Measurements from ENCODE around the gene RETN.

Gene RETN

GRCh38 chr19:7622933-7623685, 45.7 kb upstream of the RETN start:
- no peak overlapping the region for H3K4me2 ChIP-seq (ENCODE audit: low read depth, low read length, poor library complexity, severe bottlenecking)
- H2AFZ ChIP-seq (ENCODE audit: low read length), result no peak overlapping the region
- H3K79me2 ChIP-seq (ENCODE audit: insufficient read depth, low read length), result peaks cover 23% of the 10 kb centered on the region
- TF ChIP-seq, protein P1, sequence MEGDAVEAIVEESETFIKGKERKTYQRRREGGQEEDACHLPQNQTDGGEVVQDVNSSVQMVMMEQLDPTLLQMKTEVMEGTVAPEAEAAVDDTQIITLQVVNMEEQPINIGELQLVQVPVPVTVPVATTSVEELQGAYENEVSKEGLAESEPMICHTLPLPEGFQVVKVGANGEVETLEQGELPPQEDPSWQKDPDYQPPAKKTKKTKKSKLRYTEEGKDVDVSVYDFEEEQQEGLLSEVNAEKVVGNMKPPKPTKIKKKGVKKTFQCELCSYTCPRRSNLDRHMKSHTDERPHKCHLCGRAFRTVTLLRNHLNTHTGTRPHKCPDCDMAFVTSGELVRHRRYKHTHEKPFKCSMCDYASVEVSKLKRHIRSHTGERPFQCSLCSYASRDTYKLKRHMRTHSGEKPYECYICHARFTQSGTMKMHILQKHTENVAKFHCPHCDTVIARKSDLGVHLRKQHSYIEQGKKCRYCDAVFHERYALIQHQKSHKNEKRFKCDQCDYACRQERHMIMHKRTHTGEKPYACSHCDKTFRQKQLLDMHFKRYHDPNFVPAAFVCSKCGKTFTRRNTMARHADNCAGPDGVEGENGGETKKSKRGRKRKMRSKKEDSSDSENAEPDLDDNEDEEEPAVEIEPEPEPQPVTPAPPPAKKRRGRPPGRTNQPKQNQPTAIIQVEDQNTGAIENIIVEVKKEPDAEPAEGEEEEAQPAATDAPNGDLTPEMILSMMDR (conservative IDR thresholded peaks at IDR 0.05; ENCODE audit: low read length), result no peak
- no peak for TF ChIP-seq EZH2phosphoT487 (IDR thresholded peaks at IDR 0.05; ENCODE audit: borderline replicate concordance)
- no peaks in the 10 kb centered on the region for H3K27me3 ChIP-seq (ENCODE audit: insufficient read depth, low read length, poor library complexity, severe bottlenecking)
- H3K9me3 ChIP-seq (ENCODE audit: insufficient read depth, low read depth, low read length), result no peaks in the 10 kb centered on the region
- no peaks in the 10 kb centered on the region for H3K4me1 ChIP-seq (ENCODE audit: insufficient read depth, low read length, poor library complexity, severe bottlenecking)
- H3K9me2 ChIP-seq (replicated peaks; ENCODE audit: low read depth, low read length), result no peaks in the 10 kb centered on the region
- H3K36me3 ChIP-seq (ENCODE audit: insufficient read depth, low read length), result peaks cover 40% of the 10 kb centered on the region; the same call in 1 of the 2 replicates
- H3F3A ChIP-seq (ENCODE audit: low read depth), result no peaks in the 10 kb centered on the region
- H3K9ac ChIP-seq (ENCODE audit: low read depth, low read length, poor library complexity, severe bottlenecking), result no peak overlapping the region
- H4K20me1 ChIP-seq (ENCODE audit: insufficient read depth, low read length, poor library complexity, severe bottlenecking), result peaks cover 9% of the 10 kb centered on the region
- H3K4me3 ChIP-seq (ENCODE audit: low read length, poor library complexity, severe bottlenecking), result no peak overlapping the region

DNA sequence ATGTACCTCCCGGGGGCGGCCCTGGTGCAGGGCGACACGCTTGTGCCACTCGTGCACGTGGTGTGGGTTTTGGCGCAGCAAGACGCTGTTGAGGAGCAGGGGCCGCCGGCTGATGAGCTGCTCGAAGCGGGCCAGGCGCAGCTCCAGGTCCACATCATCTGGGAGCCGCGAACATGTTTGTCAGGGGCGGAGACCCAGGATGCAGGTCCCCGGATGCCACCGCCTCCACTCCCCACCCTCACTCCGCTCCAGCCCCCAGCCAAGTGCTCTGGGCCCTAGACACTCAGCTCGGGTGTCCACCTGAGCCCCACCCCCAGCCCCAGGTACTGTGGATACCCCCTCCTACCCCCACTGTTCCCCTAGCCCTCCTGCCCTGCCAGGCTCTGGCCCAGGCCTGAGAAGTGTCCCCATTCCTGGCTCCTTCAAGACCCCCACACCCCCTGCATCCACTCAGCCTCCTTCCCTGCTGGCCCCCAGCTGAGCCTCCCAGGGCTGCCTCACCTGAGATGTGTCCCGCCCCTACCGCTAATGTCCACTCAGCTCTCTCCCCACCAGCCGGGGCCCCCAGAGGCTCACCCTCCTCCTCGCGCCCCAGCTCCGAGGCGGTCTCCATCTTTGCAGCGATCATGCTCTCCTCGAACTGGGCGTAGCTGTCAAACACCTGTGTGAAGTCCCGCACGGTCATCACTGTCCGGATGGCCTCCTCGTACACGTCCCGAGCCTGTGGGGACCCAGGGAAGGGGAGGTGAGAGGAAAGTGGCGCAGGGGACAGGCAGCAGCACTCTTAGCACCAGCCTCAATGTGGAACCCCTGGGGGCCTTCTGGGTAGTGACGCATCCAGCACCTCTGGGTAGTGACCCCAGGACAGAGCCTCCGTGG, 44.9 kb upstream of the RETN start:
- no peaks in the 10 kb centered on the region for H3K27me3 ChIP-seq (ENCODE audit: insufficient read depth, low read length, poor library complexity, severe bottlenecking)
- H3K4me2 ChIP-seq (ENCODE audit: low read depth, low read length, poor library complexity, severe bottlenecking), result no peak overlapping the region
- no peaks in the 10 kb centered on the region for H3K4me1 ChIP-seq (ENCODE audit: insufficient read depth, low read length, poor library complexity, severe bottlenecking)
- H3K36me3 ChIP-seq (ENCODE audit: insufficient read depth, low read length), result peaks cover 40% of the 10 kb centered on the region; the same call in 1 of the 2 replicates
- H3K79me2 ChIP-seq (ENCODE audit: insufficient read depth, low read length), result peaks cover 31% of the 10 kb centered on the region
- TF ChIP-seq, protein P1 (conservative IDR thresholded peaks at IDR 0.05; ENCODE audit: low read length), result no peak
- TF ChIP-seq EZH2phosphoT487 (IDR thresholded peaks at IDR 0.05; ENCODE audit: borderline replicate concordance), result no peak
- no peaks in the 10 kb centered on the region for H3K9me3 ChIP-seq (ENCODE audit: insufficient read depth, low read depth, low read length)
- H3K4me3 ChIP-seq (ENCODE audit: low read length, poor library complexity, severe bottlenecking), result no peak overlapping the region
- no peaks in the 10 kb centered on the region for H3F3A ChIP-seq (ENCODE audit: low read depth)
- H4K20me1 ChIP-seq (ENCODE audit: insufficient read depth, low read length, poor library complexity, severe bottlenecking), result peaks cover 17% of the 10 kb centered on the region
- no peaks in the 10 kb centered on the region for H3K9me2 ChIP-seq (replicated peaks; ENCODE audit: low read depth, low read length)
- no peak overlapping the region for H2AFZ ChIP-seq (ENCODE audit: low read length)
- H3K9ac ChIP-seq (ENCODE audit: low read depth, low read length, poor library complexity, severe bottlenecking), result no peak overlapping the region

- no peak for TF ChIP-seq EZH2phosphoT487 (IDR thresholded peaks at IDR 0.05; ENCODE audit: borderline replicate concordance)
- TF ChIP-seq, protein P1 (conservative IDR thresholded peaks at IDR 0.05; ENCODE audit: low read length), result no peak
- peaks cover 37% of the 10 kb centered on the region for H3K79me2 ChIP-seq (ENCODE audit: insufficient read depth, low read length)
- peaks cover 38% of the 10 kb centered on the region; the same call in 1 of the 2 replicates for H3K36me3 ChIP-seq (ENCODE audit: insufficient read depth, low read length)
- H3K4me3 ChIP-seq (ENCODE audit: low read length, poor library complexity, severe bottlenecking), result no peak overlapping the region
- no peaks in the 10 kb centered on the region for H3F3A ChIP-seq (ENCODE audit: low read depth)
- no peaks in the 10 kb centered on the region for H3K9me2 ChIP-seq (replicated peaks; ENCODE audit: low read depth, low read length)
- peaks cover 19% of the 10 kb centered on the region for H4K20me1 ChIP-seq (ENCODE audit: insufficient read depth, low read length, poor library complexity, severe bottlenecking)
- no peaks in the 10 kb centered on the region for H3K27me3 ChIP-seq (ENCODE audit: insufficient read depth, low read length, poor library complexity, severe bottlenecking)
- no peak overlapping the region for H3K4me2 ChIP-seq (ENCODE audit: low read depth, low read length, poor library complexity, severe bottlenecking)
- H3K4me1 ChIP-seq (ENCODE audit: insufficient read depth, low read length, poor library complexity, severe bottlenecking), result no peaks in the 10 kb centered on the region
- no peaks in the 10 kb centered on the region for H3K9me3 ChIP-seq (ENCODE audit: insufficient read depth, low read depth, low read length)
- no peak overlapping the region for H3K9ac ChIP-seq (ENCODE audit: low read depth, low read length, poor library complexity, severe bottlenecking)
- H2AFZ ChIP-seq (ENCODE audit: low read length), result no peak overlapping the region
Observed at GRCh38 chr19:7624810-7625209, 44.0 kb upstream of the RETN start.

Data from Loucy (cell line).